ENCODE results near the gene RELN.
A peak's percentile ranks its signal among the peaks of the same experiment; 100 is the strongest.

RELN gene

DNA sequence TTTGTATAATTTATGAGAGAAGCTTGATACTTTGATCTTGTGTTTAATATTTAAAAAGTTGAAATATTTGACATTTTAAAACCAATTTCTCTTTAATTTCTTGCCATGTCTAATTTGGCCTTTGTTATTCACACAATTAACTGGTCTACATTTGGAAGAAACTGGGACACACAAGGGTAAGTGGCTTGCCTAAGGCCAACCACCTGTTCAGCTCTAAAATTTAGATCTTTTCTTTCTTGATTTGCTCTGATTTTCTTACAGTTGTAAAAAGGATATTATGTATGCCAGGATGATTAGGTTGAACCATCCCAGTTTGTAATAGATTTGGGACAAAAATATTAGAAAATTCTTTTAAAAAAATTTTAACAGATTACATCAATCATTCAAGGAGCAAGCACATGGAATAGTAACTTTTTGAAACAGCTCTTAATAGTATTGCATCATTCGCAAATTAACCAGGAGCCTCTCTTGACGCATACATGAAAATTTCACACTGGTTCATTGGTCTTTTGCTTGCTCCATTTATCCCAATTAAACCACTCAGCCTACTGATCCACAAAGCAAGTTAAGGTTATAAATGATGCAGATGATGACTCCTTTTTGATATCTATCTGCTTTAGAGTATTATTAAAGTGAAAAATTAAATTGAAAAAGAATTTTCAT is 321.0 kb downstream of the RELN start:
- no peak for DNase-seq

DNA sequence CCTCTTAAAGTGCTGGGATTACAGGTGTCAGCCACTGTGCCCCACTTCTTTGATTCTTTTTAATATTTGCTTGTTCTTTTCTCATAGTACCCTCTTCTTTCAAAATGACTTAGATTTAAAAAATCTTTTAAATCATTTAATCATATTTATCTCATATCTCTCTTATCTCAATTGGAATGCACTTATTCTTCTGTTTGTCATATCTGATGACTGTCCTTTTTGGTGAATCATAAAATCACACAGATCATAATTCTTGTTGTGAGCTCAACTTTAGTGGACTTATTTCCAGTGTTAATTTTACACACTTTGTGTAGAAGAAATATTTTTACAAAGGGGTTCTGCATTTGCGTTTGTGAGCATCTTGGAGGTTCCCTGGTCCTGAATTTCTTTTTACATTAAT is 323.1 kb downstream of the RELN start:
- no peak for DNase-seq

DNA sequence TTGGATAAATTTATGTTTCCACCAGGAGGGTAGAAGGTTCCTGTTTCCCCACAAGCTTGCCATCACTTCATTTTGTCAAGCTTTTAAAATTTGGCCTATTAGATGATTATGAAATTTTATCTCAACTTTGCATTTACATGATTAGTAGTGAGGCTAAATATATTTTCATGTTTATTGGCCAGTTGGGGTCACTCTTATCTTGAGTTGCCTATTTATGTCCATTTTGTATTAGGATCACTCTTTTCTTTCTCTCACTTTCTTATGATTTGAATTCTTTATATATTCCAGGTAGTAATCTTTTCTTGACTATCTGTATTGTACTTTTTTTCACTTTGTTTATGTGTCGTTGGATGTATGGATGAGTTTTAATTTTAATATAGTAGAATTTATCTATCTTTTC is 324.9 kb downstream of the RELN start:
- no peak for DNase-seq

- no peak for DNase-seq
These were observed 328.7 kb downstream of the RELN start for GRCh38 chr7:103660455-103661371.

- DNase-seq, result no peak
These were observed 331.1 kb downstream of the RELN start for GRCh38 chr7:103658055-103659005.

- DNase-seq, result no peak
These were observed 332.0 kb downstream of the RELN start for GRCh38 chr7:103657474-103657894.

DNA sequence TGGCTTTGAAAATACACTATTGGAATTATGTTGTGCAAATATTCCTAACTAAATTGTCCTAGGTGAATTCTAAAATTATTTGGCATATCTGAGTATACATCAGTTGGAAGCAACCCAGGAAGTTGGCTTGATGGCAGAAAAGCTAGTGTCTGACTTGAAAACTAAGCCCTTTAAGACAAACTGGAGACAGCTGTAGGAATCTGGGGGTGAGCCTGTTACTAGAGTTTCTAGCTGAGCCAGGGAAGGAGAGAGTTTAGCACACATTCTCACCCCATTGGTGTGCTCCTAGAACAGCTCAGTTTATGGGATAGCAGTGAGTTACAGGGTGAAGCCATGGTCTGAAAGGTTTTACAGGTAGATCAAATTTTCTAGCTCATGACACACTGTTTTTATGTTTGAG is 333.2 kb downstream of the RELN start:
- no peak for DNase-seq

DNA sequence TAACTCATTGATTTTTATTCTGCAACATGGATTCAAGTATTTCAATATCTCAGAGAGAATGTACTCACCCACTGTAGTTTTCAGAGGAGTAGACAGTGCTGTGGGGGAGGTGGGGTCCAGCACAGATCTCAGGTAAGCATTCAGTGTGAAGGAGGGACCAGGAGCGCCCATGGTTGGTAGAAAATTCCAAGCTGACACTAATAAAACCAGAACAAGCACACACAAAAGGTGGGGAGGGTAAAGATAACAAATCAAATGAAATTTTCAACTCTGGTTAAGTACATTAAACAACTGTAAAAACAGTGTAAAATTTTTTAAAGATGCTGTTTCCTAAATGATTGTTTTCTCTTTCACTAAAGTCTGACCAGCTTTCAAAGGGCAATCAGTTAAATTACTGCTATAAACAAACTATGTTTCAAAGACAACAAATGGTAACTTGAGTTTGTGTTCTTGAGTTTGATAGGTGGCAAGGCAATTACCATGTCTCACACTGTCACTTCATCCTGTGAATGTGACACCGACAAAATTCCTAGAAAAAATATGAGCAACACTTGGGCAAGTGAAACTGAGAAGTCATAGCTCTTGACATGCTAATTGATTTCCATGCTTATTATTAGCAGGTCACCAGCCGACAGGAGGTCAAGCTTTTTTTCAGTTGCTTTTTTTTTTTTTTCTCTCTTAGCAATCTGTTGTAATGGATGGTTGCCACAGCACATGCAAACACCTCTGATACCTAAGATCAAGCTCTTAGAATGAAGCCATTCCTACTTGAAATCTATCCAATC is 337.7 kb downstream of the RELN start:
- DNase-seq, result no peak

- DNase-seq, result no peak
These were observed 340.4 kb downstream of the RELN start for GRCh38 chr7:103649052-103649451.

- DNase-seq, result no peak
These were observed 341.3 kb downstream of the RELN start for GRCh38 chr7:103648135-103648534.

DNA sequence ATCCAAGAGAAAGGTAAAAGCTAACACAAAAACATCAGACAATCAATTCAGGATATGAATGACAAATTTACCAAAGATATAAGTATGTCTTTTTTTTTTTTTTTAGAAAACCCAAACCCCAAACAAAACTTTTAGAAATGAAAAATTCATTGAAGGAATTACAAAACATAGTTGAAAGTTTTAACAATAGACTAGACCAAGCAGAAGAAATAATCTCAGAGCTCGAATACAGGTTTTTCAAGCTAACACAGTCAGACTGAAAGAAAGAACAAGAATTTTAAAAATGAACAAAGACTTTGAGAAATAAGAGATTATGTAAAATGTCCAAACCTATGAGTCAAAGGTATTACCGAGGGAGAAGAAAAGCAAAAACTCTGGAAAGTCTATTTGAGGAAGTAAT is 345.1 kb downstream of the RELN start:
- no peak for DNase-seq

GRCh38 chr7:103640031-103640779 is 349.3 kb downstream of the RELN start:
- DNase-seq, result peak; percentile 71

DNA sequence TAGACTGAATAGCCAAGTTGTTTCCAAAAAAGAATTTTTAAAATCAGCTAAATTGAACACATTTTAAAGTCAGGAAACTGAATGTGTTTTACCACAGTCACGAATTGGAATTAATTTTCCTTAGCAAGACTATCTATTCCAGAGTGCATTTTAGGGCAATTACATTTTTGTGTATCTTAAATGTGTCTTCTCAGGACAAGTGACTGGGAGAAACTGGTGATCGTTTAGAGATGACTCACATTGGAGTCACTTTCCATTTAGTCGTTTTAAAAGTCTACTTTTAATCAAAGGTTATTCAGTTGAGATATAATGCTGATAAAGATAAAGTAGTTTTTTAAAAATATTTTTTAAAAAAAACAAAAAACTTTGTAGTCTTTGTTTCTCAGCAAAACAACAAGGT is 351.7 kb downstream of the RELN start:
- DNase-seq, result no peak

DNA sequence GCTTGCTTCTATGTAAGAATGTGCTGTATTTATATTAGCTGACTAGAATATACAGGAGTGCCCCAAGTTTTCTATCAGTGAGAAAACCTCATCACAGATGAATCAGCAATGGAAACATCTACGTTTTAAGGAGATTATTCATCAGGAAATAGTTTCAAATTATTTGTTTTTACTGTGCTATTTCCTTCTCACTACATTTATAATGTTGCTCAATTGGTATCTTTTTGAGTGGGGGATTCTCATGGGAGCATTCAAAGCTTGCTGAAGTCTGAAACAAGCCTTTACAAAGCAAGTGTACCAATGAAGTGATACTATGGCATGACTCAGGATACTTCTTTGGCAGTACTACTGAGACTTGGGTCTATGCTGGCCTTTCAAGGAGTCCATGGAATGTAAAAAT is 352.4 kb downstream of the RELN start:
- peak; percentile 59 for DNase-seq

- no peak for DNase-seq
These were observed 353.3 kb downstream of the RELN start for GRCh38 chr7:103636153-103636552.

- peak; percentile 17 for DNase-seq
These were observed 356.5 kb downstream of the RELN start for GRCh38 chr7:103632972-103633371.

DNA sequence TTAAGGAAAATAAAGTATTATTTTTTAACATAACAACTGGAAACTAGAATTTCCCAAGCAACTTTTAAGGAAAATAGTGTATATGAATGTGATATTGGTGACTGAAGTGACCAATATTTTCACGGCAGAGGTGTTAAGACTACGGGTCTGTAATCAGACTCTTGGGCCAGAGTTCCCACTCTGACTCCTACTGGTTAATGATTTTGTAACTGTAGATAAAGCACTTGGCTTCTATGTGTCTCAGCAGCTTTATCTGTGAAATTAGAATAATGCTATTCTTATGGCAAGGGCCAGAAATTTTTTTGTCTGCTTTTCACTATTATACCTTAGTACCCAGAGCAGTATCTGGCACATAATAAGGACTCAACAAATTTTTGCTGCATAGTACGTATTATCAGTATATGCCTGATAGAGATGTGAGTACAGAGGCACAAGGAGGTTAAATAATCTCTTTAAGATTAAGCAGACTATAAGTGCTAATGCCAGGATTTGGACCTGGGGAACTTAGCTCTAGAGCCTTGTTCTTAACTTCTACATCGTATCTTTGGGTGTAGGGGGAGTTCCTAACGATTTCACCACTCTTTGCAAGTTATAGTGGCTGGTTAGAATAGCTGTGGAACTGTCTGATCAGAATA is 357.3 kb downstream of the RELN start:
- peak; percentile 12 for DNase-seq

DNA sequence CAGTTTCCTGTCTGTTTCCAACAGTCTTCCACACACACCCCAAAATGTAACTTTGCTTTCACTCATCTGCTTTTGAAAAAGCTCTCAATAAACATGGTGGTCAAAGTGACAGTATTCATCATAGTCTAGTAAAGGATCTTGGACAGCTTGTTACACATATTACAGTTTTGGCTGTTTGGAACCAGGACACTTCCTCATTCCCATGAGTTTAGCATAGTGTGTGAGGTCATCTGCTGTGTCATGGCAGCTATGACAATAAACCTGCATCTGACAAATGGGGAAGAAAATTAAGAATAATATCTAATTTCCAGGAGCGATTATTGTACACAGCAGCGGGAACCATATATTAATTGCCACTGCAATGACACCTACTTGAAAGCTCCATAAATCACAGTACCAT is 359.1 kb downstream of the RELN start:
- DNase-seq, result no peak

GRCh38 chr7:103628742-103629141 is 360.7 kb downstream of the RELN start:
- no peak for DNase-seq

GRCh38 chr7:103626776-103627175 is 362.7 kb downstream of the RELN start:
- no peak for DNase-seq

- no peak for DNase-seq
These were observed 367.2 kb downstream of the RELN start for GRCh38 chr7:103622274-103622673.

Data from NCI-H226 (cell line).